ENCODE data around the gene PHLDB2.

GRCh38 chr3:111952866-111953450, 93.9 kb downstream of the PHLDB2 start:
- TF ChIP-seq CTCF (IDR thresholded peaks at IDR 0.05) = no peak
- no peak for TF ChIP-seq EP300 (IDR thresholded peaks at IDR 0.05)
- no peak for TF ChIP-seq POLR2A (IDR thresholded peaks at IDR 0.05)
- TF ChIP-seq POLR2AphosphoS5 (IDR thresholded peaks at IDR 0.05) = no peak

Data from upper lobe of left lung (tissue), 4 donors.